Stimulated activated memory B cell treated with anti-CD40 and anti-IgM and Interleukin-4, amounts not matched to agents 10 μg/mL and 1 μg/mL and 100 μg/mL, for 72 hours (primary cell): ENCODE data around the gene RPS5.
A peak's percentile ranks its signal among the peaks of the same experiment; 100 is the strongest.

Experiments
- ATAC-seq: fragments of 150-1000 bp; cut with Tn5 transposase; 2 replicates; pipeline ENCODE4 v1.10.0; 2021
- H3K27ac Mint-ChIP-seq: one replicate; pipeline ENCODE4 v1.8.0; 2022; ENCODE audit warnings: mild to moderate bottlenecking, mixed read lengths
- H3K27me3 Mint-ChIP-seq: one replicate; pipeline ENCODE4 v1.8.0; 2022; ENCODE audit warnings: mixed read lengths
- H3K36me3 Mint-ChIP-seq: one replicate; pipeline ENCODE4 v1.8.0; 2022; ENCODE audit warnings: mixed read lengths
- H3K4me1 Mint-ChIP-seq: one replicate; pipeline ENCODE4 v1.8.0; 2022; ENCODE audit warnings: mixed read lengths
- H3K4me3 Mint-ChIP-seq: one replicate; pipeline ENCODE4 v1.8.0; 2022; ENCODE audit warnings: mild to moderate bottlenecking, moderate library complexity, mixed read lengths
- H3K9me3 Mint-ChIP-seq: one replicate; pipeline ENCODE4 v1.8.0; 2022; ENCODE audit warnings: mixed read lengths

The RPS5 gene

DNA sequence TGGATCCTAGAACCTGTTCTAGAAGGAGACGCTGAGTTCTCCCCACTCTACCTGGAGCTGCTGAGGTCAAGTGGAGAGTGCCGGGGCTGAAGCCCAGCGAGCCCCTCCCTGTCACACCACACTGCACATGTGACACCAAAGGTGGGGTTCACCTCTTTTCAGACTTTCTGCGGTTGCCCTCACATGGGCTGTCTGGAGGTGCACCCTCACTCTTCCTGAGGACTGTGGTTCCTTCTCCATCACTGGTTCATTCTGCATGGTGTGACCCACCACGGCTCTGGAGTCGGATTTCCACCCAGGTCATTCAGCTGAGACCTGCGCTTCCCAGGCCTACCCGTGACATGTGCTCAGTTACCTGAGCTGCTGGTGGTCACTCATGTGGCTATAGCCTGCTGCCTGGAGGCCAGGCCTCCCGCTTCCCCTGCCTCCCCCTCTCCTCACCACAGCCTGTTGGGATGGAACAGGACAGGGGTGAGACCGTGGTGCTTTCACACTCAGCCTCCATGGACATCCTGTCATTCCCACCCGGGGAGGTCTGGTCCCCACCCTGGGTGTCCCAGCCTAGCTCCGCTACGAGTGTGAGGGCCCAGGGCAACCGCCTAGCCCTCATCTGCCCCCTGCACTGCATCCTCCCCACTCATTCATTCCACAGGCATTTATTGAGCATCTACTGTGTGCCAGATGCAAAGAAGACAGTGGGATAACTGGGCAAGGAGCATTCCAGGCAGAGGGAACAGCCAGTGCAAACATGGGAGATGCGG, 33.2 kb upstream of the RPS5 start:
- no peaks in the 10 kb centered on the region for H3K27me3 Mint-ChIP-seq
- no peak overlapping the region for H3K27ac Mint-ChIP-seq
- H3K4me1 Mint-ChIP-seq = peaks cover 42% of the 10 kb centered on the region
- ATAC-seq = no peak
- H3K9me3 Mint-ChIP-seq = peaks cover 4% of the 10 kb centered on the region
- peaks cover 30% of the 10 kb centered on the region for H3K36me3 Mint-ChIP-seq
- no peak overlapping the region for H3K4me3 Mint-ChIP-seq

DNA sequence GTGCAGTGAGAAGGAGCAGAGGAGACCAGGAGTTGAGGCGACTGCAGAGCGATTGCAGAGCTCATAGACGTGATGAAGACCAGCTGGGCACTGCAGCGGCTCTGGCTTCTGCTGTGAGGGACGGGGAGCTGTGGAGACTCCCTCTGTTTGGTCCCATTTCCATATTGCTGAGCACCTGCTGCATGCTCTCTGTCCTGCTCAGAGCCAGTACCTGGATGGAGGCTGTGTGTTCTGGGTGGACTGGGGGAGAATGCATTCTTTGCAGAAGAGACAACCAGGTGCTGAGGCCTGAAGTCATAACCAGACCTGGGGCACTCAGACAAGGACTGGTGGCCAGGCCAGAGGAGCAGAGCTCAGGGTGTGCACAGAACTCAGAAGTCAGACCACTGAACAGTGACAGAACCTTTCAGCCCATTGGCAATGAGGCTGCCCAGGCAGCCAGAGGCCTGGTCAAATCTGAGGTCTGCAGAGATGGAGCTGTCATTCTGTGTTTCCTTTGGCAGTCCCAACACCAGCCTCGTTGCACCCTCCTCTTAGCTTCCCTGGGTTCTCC, 32.5 kb upstream of the RPS5 start:
- H3K9me3 Mint-ChIP-seq = peaks cover 2% of the 10 kb centered on the region
- peaks cover 36% of the 10 kb centered on the region for H3K4me1 Mint-ChIP-seq
- no peak for ATAC-seq
- no peaks in the 10 kb centered on the region for H3K27me3 Mint-ChIP-seq
- H3K36me3 Mint-ChIP-seq = peaks cover 26% of the 10 kb centered on the region
- H3K27ac Mint-ChIP-seq = no peak overlapping the region
- no peak overlapping the region for H3K4me3 Mint-ChIP-seq

DNA sequence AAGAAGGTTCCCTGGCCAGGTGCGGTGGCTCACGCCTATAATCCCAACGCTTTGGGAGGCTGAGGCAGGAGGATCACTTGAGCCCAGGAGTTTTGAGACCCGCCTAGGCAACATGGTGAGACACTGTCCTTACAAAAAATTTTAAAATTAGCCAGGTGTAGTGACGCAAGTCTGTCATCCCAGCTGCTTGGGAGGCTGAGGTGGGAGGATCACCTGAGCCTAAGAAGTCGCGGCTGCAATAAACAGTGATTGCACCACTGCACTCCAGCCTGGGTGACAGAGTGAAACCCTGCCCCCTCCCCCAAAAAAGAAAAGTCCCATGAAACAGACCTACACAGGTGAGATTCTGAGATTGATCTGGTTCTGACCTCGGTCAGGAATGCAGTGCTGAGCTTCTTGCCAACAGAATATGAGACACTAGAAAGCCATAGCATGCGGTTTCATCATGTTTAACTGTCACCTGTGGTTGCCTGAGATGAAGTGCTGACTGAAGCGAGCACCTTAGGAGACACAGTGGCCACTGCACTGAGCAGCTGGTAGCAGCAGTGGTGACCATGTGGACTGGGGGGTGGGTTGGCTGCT, 31.8 kb upstream of the RPS5 start:
- H3K4me3 Mint-ChIP-seq = no peak overlapping the region

DNA sequence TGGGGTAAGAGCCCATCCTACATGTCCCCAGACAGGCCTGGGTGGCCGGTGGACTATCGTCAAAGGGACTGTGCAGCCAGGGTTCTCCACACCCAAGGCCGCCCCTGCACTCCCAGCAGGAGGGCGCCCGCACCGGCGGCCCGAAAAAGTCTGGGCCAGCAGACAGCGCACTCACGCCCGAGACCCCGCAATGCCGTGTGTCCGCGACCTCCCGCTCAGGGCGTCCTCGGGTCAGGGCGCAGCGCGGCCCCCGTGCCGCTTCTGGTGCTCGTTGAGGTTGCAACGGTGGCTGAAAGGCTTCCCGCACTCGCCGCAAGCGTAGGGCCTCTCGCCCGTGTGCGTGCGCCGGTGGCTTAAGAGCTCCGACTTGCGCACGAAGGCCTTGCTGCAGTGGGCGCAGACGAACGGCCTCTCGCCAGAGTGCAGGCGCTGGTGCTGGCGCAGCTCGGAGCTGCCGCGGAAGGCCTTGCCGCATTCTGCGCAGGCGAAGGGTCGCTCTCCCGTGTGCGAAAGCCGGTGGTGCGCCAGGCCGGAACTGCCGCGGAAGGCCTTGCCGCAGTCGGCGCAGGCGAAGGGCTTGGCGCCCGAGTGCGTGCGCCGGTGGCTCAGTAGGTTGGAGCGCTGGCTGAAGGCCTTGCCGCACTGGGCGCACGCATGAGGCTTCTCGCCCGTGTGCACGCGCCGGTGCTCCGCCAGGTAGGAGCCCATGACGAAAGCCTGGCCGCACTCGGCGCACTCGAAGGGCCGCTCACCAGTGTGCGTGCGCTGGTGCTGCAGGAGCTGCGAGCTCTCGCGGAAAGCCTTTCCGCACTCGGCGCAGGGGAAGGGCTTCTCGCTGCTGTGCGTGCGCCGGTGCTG, 30.9 kb upstream of the RPS5 start:
- Mint-ChIP-seq H3K27ac (peak overlapping the region; percentile 71), H3K4me3 (peak overlapping the region; percentile 68), H3K27me3 (no peaks in the 10 kb centered on the region), H3K9me3 (no peaks in the 10 kb centered on the region), H3K4me1 (peaks cover 30% of the 10 kb centered on the region), H3K36me3 (peaks cover 16% of the 10 kb centered on the region)
- peak; percentile 69 for ATAC-seq

More for the DNA sequence above, 31.8 kb upstream of the RPS5 start:
- Mint-ChIP-seq H3K4me1 (peaks cover 32% of the 10 kb centered on the region), H3K9me3 (no peaks in the 10 kb centered on the region), H3K27ac (no peak overlapping the region), H3K36me3 (peaks cover 21% of the 10 kb centered on the region), H3K27me3 (no peaks in the 10 kb centered on the region)
- ATAC-seq = no peak

GRCh38 chr19:58356766-58357480, 30.1 kb upstream of the RPS5 start:
- ATAC-seq = no peak
- peak overlapping the region; percentile 71 for H3K27ac Mint-ChIP-seq
- no peaks in the 10 kb centered on the region for H3K27me3 Mint-ChIP-seq
- H3K9me3 Mint-ChIP-seq = no peaks in the 10 kb centered on the region
- H3K4me1 Mint-ChIP-seq = peaks cover 31% of the 10 kb centered on the region
- H3K4me3 Mint-ChIP-seq = peak overlapping the region; percentile 68
- peaks cover 8% of the 10 kb centered on the region for H3K36me3 Mint-ChIP-seq

DNA sequence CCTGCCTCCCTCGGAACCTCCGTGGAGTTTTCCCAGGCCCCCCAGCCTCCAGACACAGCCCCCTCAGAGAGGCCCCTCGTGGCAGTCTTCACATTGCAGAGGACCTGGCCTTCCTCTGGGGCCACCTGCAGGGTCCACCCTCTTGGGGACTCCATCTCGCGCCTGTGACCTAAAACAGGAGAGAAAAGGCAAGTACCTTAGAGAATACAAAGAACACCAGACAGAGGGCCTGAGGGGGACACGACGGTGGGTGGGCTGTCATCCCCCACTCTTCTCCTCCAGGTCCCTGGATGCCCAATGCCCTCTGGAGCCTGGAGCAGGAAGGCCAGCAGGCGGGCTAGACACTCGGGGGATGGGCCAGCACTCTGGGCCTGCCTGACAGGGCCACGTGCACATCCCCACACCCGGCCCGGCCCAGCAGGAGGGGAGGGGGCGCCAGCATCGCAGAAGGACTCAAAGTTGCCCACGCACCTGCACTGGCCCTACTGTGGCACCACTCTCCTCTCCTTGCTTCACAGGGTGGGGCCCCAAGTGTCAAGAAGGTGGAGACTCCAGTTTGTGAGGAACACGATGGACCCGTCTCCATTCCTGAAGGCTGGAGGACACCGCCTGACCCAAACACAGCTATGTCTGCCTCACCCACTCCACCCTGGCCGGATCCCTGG, 29.5 kb upstream of the RPS5 start:
- H3K4me3 Mint-ChIP-seq = peak overlapping the region; percentile 38
- no peak for ATAC-seq
- H3K27me3 Mint-ChIP-seq = no peaks in the 10 kb centered on the region

DNA sequence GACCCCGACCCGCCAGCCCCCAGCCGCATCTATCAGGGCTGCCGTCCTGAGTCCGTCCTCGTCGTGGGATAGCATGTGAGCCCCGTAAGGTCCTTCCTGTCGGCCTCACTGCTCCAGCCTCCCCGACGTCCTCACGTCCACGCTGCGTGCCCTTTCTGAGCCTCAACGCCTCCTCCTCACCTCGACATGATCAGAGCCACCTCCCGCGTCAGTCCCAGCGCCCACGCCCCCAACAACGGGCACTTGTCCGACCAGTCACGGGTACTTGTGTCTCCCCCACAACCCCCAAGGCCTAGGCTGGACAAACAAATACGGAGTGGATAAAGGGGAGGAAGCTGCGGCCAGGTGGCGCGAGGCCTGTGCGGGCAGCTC, 25.2 kb upstream of the RPS5 start:
- peak overlapping the region; percentile 88 for H3K27ac Mint-ChIP-seq
- peak overlapping the region; percentile 93 for H3K4me3 Mint-ChIP-seq
- no peaks in the 10 kb centered on the region for H3K9me3 Mint-ChIP-seq
- H3K27me3 Mint-ChIP-seq = no peaks in the 10 kb centered on the region
- peak; percentile 51 for ATAC-seq
- peaks cover 25% of the 10 kb centered on the region for H3K4me1 Mint-ChIP-seq
- no peaks in the 10 kb centered on the region for H3K36me3 Mint-ChIP-seq

More for the DNA sequence above, 29.5 kb upstream of the RPS5 start:
- H3K36me3 Mint-ChIP-seq = peaks cover under 1% of the 10 kb centered on the region
- H3K27ac Mint-ChIP-seq = no peak overlapping the region
- H3K4me1 Mint-ChIP-seq = peaks cover 25% of the 10 kb centered on the region
- H3K9me3 Mint-ChIP-seq = no peaks in the 10 kb centered on the region

- peak; percentile 95 for ATAC-seq
- Mint-ChIP-seq H3K4me1 (peaks cover 23% of the 10 kb centered on the region), H3K27me3 (no peaks in the 10 kb centered on the region), H3K4me3 (peak within 1 kb of the TSS; percentile 93), H3K36me3 (no peaks in the 10 kb centered on the region), H3K9me3 (no peaks in the 10 kb centered on the region), H3K27ac (peak within 1 kb of the TSS; percentile 88)
These were observed 24.6 kb upstream of the RPS5 start, which contains the start of gene ZNF497 for GRCh38 chr19:58362272-58362994. TSS of gene ZNF497 (minus strand) at chr19:58362751. CDS start at chr19:58357635, 5,116 bp downstream.

DNA sequence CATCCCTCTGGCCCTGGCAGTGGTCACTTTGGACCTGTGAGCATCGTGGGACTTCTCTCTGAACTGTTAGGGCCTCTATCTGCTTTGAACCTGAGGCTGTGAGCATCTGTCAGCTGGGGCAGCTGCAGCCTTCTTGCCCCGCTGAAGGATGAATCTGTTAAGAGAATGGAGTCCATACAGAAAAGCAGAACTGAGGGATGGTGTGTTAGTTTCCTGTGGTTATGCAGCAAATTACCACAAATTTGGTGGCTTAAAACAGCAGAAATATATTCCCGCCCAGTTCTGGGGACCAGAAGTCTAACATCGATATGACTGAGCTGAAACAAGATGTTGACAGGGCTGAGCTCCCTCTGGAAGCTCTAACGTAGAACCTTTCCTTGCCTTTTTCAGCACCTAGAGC, 22.9 kb upstream of the RPS5 start:
- peak overlapping the region; percentile 42 for H3K4me3 Mint-ChIP-seq
- no peak overlapping the region for H3K27ac Mint-ChIP-seq
- no peaks in the 10 kb centered on the region for H3K36me3 Mint-ChIP-seq
- H3K27me3 Mint-ChIP-seq = no peaks in the 10 kb centered on the region
- ATAC-seq = no peak
- no peaks in the 10 kb centered on the region for H3K9me3 Mint-ChIP-seq
- H3K4me1 Mint-ChIP-seq = peaks cover 17% of the 10 kb centered on the region

DNA sequence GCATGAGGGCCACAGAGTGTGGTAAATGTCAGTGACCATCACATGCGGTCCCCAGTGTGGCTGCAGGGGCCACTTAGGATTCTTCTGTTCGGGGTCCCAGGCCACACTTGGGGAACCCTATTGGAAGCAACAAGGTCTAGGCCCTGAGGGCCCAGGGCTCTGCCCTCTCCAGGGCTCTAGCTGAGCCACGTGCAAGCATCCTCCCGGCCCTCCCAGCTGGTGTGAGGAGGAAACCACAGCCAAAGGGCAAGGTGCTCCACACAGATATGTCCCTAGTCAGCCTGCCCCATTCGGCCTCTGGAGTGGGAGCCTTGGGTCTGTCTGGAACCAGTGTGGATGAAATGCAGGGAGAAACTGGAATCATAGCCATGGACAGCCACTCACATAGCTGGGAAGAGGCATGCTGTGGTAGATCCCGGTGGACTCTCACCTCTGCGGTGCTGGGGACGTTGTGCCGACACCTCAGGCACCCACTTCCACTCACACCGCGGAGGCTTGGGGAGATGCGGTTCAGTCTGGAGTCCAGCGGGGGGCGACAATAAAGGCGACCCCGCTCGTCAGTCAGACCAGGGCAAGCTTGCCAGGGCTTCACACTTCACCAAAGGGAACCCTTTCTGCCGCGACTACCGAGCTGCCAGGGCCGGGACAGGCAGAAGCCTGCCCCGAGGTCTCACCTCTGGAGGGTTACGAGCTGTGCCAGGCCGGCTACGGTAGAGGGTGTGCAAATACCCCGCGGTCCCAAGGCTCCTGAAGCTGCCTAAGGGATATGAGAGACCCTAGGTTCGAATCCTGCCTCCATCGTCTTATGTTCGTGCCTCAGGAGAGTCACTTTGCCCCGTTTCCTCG, 20.3 kb upstream of the RPS5 start:
- H3K9me3 Mint-ChIP-seq = no peaks in the 10 kb centered on the region
- no peak overlapping the region for H3K4me3 Mint-ChIP-seq
- H3K36me3 Mint-ChIP-seq = peaks cover 5% of the 10 kb centered on the region
- no peak overlapping the region for H3K27ac Mint-ChIP-seq
- no peaks in the 10 kb centered on the region for H3K27me3 Mint-ChIP-seq
- no peak for ATAC-seq
- H3K4me1 Mint-ChIP-seq = peaks cover 14% of the 10 kb centered on the region

- Mint-ChIP-seq H3K4me3 (no peak overlapping the region), H3K27me3 (no peaks in the 10 kb centered on the region), H3K4me1 (peaks cover 9% of the 10 kb centered on the region), H3K36me3 (peaks cover 5% of the 10 kb centered on the region), H3K9me3 (no peaks in the 10 kb centered on the region), H3K27ac (no peak overlapping the region)
- ATAC-seq = no peak
These were observed 19.2 kb upstream of the RPS5 start for GRCh38 chr19:58367698-58368454.

DNA sequence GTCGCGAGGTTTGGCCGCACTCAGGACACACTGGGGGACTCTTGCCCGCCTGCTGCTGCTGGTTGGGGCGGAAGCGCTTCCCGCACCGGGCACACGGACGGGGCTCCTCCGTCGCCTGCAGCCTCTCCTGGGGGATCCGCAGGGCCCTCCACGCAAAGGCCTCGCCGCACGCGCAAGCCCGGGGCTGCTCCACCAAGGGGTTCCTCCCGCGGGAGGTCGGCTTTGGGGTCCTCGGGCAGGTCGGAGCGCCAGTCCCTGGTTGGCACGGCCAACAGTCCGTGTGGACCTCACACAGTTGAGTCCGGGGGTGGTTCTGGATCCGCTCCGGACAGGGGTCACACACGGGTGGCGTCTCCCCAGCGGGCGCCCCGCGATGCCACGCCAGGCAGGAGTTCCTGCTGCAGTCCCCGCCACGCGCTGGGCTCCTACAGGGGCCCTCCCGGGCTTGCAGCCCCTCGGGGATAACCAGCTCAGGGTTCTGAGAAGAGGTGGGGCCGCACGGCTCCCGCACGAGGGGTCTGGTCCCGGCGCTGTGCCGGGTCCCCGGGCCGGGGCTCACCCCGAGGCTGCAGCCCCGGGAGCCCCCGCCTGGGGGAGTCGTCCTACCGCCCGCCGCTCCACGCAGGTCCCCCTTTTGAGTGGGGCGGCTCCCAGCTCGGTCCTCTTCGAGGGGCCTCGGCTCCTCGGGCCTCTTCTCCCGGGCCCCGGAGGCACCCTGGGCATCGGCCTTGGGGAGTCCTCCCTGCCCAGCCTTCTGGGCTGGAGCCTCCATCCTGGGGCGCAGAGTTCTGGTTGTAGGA, 18.3 kb upstream of the RPS5 start:
- Mint-ChIP-seq H3K27ac (no peak overlapping the region), H3K36me3 (peaks cover 5% of the 10 kb centered on the region), H3K9me3 (no peaks in the 10 kb centered on the region), H3K4me1 (peaks cover 6% of the 10 kb centered on the region), H3K27me3 (no peaks in the 10 kb centered on the region), H3K4me3 (no peak overlapping the region)
- peak; percentile 51 for ATAC-seq
